ENCODE measurements around the gene NREP. TPM values are rescaled to one million over a fixed set of nuclear protein-coding genes. Genes with fewer than 3 reads are reported as not detected.

The NREP gene
- polyA plus RNA-seq, 3 donors = 16.6 to 23.6 (median 17.1) TPM

- Histone ChIP-seq H3K4me1 (ENCODE audit: control insufficient read depth in 1 of 2, insufficient read depth in 2 of 2, low read length in 2 of 2) (peaks cover 17 to 26% of the 10 kb centered on the region in 2 donors), H3K27ac (ENCODE audit: low read depth in 1 of 2, low read length in 2 of 2) (no peak overlapping the region), H4K20me1 (ENCODE audit: insufficient read depth, low read length) (no peaks in the 10 kb centered on the region), H2AFZ (ENCODE audit: insufficient read depth, low read depth, low read length, poor library complexity, severe bottlenecking) (no peak overlapping the region), H3K4me3 (replicated peaks in 1 of 3; ENCODE audit: low read depth in 2 of 3, low read length in 3 of 3) (no peak overlapping the region), H3K79me2 (ENCODE audit: insufficient read depth, low read length) (peaks cover 40% of the 10 kb centered on the region), H3K9ac (ENCODE audit: insufficient read depth, low read length, poor library complexity, severe bottlenecking) (no peak overlapping the region), H3K4me2 (replicated peaks; ENCODE audit: extremely low read depth, low read length, poor library complexity, severe bottlenecking) (no peak overlapping the region), H3K36me3 (replicated peaks in 1 of 2; ENCODE audit: control insufficient read depth in 1 of 2, insufficient read depth in 2 of 2, low read length in 2 of 2) (peaks cover 5 to 7% of the 10 kb centered on the region in 2 donors), H3K27me3 (ENCODE audit: control insufficient read depth in 2 of 2, insufficient read depth in 2 of 2, low read length in 2 of 2) (no peaks in the 10 kb centered on the region), H3K9me3 (replicated peaks in 1 of 2; ENCODE audit: control insufficient read depth in 1 of 2, insufficient read depth in 1 of 2, low read length in 2 of 2) (no peaks in the 10 kb centered on the region)
- Mint-ChIP-seq H3K4me1 (peaks cover 23% of the 10 kb centered on the region), H3K27me3 (ENCODE audit: low read depth in 3 of 3) (no peaks in the 10 kb centered on the region), H3K4me3 (no peak overlapping the region), H3K36me3 (peaks cover 7 to 27% of the 10 kb centered on the region in 2 donors), H3K27ac (no peak overlapping the region), H3K9me3 (no peaks in the 10 kb centered on the region)
- DNase-seq = no peak
- WGBS (ENCODE audit: insufficient coverage) = no CpG with 5 or more reads among the region's 2 CpGs
- intact Hi-C loops (cut with micrococcal nuclease) = loop anchor here (10.0 kb wide), 2 partner anchors 198 to 218 kb away; no protein-coding TSS in a partner anchor
- no peak for TF ChIP-seq CTCF (IDR thresholded peaks at IDR 0.05)
These were observed 4.5 kb downstream of the NREP start for GRCh38 chr5:111752426-111752965.

GRCh38 chr5:111749303-111750026 lies 7.5 kb downstream of the NREP start:
- Mint-ChIP-seq H3K27me3 (ENCODE audit: low read depth in 3 of 3) (no peaks in the 10 kb centered on the region), H3K9me3 (no peaks in the 10 kb centered on the region), H3K4me3 (no peak overlapping the region), H3K36me3 (peaks cover 7 to 27% of the 10 kb centered on the region in 2 donors), H3K27ac (no peak overlapping the region), H3K4me1 (peaks cover 8% of the 10 kb centered on the region)
- Histone ChIP-seq H3K4me2 (replicated peaks; ENCODE audit: extremely low read depth, low read length, poor library complexity, severe bottlenecking) (no peak overlapping the region), H2AFZ (ENCODE audit: insufficient read depth, low read depth, low read length, poor library complexity, severe bottlenecking) (no peak overlapping the region), H3K27ac (ENCODE audit: low read depth in 1 of 2, low read length in 2 of 2) (no peak overlapping the region), H3K9me3 (replicated peaks in 1 of 2; ENCODE audit: control insufficient read depth in 1 of 2, insufficient read depth in 1 of 2, low read length in 2 of 2) (no peaks in the 10 kb centered on the region), H3K9ac (ENCODE audit: insufficient read depth, low read length, poor library complexity, severe bottlenecking) (no peak overlapping the region), H3K4me1 (ENCODE audit: control insufficient read depth in 1 of 2, insufficient read depth in 2 of 2, low read length in 2 of 2) (peaks cover 0 to 6% of the 10 kb centered on the region in 2 donors), H3K79me2 (ENCODE audit: insufficient read depth, low read length) (peaks cover 23% of the 10 kb centered on the region), H4K20me1 (ENCODE audit: insufficient read depth, low read length) (no peaks in the 10 kb centered on the region), H3K4me3 (replicated peaks in 1 of 3; ENCODE audit: low read depth in 2 of 3, low read length in 3 of 3) (no peak overlapping the region), H3K27me3 (ENCODE audit: control insufficient read depth in 2 of 2, insufficient read depth in 2 of 2, low read length in 2 of 2) (no peaks in the 10 kb centered on the region), H3K36me3 (replicated peaks in 1 of 2; ENCODE audit: control insufficient read depth in 1 of 2, insufficient read depth in 2 of 2, low read length in 2 of 2) (peaks cover 5 to 7% of the 10 kb centered on the region in 2 donors)
- no peak for TF ChIP-seq CTCF (IDR thresholded peaks at IDR 0.05)
- no peak for DNase-seq
- intact Hi-C loops (cut with micrococcal nuclease) = loop anchor here (10.0 kb wide), 2 partner anchors 195 to 215 kb away; no protein-coding TSS in a partner anchor
- WGBS (ENCODE audit: insufficient coverage) = 100% methylated on average over 1 of the region's 5 CpGs

All from CD14-positive monocyte (primary cell).